Measurements from ENCODE around the gene IGF1R.
A peak's percentile ranks its signal among the peaks of the same experiment; 100 is the strongest.

Gene IGF1R

DNA sequence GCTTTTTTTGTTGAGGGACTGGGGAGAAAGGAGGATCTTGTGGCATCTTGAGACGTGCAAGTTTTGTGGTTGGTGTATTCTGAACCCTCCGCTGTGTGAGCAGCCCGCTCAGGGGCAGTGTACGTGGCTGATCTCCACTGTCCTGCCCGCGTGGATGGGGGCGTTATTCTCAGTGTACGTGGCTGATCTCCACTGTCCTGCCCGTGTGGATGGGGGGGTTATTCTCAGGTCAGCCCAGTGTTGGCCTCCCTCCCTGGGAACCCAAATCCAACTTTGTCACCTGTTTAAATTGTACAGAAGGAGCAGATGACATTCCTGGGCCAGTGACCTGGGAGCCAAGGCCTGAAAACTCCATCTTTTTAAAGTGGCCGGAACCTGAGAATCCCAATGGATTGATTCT is 275.2 kb downstream of the IGF1R start:
- DNase-seq = no peak

GRCh38 chr15:98924401-98925049 is 276.2 kb downstream of the IGF1R start:
- no peak for DNase-seq

DNA sequence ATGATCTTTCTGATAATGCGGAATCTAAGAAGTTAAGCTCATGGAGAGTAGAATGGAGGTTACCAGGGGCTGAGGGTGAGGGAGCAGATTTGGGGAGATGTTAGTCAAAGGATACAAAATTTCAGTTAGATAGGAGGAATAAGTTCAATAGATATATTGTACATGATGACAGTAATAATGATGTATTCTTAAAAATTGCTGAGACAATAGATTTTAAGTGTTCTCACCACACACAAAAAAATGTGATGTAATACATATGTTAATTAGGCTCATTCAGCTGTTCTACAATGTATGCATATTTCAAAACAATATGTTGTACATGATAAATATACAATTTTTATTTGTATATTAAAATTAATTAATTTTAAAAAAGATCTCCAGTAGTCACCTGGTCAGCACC is 277.9 kb downstream of the IGF1R start:
- no peak for DNase-seq

DNA sequence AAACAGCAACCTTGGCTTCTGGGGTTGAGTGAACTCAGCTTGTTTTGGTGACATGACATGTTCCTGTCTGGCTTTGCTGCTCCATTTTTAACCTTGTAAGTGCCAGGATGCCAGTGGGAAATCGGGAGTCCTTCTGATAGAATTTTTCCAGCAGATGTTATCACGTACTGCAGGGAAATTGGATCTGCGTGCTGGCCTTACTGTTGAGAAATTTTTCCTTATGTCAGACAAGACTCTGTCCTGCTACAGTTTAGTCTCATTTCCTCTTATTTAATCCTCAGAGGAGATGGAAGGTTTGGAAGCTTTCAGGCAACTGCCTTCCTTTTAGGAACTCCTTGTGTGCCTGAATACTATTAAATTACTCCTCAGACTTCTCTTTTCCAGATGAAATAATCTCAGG is 278.7 kb downstream of the IGF1R start:
- no peak for DNase-seq

DNA sequence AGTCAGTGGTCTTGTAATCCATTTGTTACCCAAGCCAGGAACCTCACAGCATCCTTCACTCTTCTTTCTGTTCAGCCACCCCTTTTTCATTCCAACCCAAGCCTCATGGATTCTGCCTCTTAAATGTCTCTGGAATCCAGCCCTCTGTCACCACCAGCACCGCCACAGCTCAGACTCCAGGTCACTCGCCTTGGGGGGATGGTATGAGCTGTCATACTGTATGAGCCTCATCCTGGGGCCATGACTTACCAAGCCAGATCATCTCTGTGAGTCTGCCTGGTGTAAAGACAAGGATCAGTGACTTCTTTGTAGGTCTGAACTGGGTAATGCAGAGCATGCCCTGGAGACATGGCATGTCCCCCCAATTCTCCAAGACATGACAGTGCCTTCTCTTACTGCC is 279.7 kb downstream of the IGF1R start:
- no peak for DNase-seq

GRCh38 chr15:98930576-98930975 is 282.2 kb downstream of the IGF1R start:
- no peak for DNase-seq

DNA sequence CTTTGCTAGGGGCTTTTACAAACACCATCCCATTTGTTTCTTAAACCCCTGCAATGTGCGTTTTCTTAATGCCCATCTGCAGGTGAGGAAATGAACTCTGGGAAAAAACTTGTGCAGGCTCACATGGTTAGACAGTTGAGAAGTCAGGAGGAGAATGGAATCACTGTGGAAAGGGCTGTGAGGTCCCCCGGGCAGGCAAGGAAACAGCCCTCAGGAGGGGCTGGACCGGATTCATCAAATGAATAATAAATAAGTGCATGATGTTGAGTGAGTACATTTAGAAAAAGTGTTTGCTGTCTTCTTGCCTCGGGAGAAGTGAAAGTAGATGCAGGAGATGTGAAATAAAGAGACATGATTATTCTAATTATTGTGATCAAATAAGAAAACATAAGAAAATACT is 282.7 kb downstream of the IGF1R start:
- no peak for DNase-seq

DNA sequence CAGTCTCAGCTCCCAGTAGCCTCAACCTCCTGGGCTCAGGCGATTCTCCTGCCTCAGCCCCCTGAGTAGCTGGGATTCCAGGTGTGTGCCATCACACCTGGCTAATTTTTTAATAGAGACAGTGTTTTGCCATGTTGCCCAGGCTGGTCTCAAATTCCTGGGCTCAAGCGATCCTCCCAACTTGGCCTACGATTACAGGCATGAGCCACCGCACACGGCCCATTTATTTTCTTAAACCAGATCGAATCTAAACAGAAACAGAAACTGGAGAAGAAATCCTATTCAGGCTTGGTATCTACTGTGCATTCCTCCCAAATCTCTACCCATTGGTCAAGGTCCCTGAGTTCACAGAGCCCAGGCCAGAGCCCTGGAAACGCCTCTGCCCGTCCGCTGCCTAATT is 285.1 kb downstream of the IGF1R start:
- no peak for DNase-seq

DNA sequence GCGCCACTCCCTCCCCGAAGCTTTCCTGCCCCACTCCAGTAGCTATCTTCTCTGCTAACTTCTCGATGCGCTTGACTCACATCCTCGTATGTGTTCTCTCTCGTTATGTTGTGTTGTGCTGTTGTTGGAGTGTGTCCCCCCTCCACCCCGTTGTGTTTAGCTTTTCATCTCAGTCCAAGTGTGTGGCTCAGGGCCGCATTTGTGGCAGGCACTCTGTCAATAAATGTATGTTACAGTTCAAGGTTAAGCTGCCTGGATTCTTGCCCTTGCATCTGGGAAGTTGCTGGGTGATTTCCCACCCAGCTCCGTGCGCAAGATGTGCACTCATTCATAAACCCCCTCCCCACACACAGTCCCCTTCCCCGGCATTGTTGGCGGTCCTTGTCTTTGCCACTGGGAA is 287.4 kb downstream of the IGF1R start:
- no peak for DNase-seq

- DNase-seq = no peak
Measured at GRCh38 chr15:98937413-98938104, 289.2 kb downstream of the IGF1R start.

- no peak for DNase-seq
Measured at GRCh38 chr15:98938105-98938417, 289.7 kb downstream of the IGF1R start.

GRCh38 chr15:98938799-98939198 is 290.5 kb downstream of the IGF1R start:
- DNase-seq = no peak

- no peak for DNase-seq
Measured at GRCh38 chr15:98939311-98940080, 291.2 kb downstream of the IGF1R start.

DNA sequence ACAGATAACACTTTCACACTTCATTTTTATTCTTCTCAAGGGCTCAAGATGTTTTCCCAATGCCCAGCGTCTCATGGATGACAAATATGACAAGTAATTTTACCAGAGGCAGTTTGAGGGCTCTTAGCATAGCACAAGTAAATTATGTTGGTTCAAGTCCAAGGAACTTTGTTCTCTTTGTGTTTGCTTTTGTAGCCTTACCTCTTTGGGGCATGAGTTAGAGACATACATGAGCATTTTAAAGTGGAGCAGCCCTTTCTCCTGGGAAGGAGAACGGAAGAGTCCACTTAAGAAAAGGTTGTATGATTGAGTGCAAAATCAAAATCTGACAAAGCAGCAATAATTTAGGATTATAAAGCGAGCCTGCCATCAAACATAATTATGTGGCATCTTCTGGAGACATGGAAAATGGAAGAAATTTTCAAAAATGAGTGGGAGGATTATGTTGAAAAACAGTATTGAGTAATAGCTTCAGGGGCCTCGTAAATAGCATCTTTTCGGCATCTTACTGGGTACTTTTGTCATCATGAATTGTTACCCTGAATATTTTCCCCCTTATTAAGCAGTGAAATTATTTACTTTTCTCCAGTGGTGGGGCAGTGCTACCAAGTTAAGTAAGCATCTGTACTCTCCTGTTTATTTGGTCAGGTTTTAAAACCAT is 293.4 kb downstream of the IGF1R start:
- peak; percentile 12 for DNase-seq

DNA sequence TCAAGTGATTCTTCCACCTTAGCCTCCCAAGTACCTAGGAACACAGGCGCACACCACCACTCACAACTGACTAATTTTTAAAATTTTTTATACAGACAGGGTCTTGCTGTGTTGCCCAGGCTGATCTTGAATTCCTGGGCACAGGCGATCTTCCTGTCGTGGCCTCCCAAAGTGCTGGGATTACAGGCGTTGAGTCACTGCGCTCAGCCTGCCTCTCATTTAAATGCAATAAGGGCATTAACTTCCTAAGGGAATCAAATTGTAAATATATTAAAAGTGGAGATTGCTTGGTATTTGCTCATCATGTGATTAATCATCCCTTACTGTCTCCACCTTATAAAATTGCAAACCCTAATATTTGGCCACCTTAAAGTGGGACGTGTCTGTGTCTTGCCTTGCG is 294.1 kb downstream of the IGF1R start:
- DNase-seq = peak; percentile 12

- no peak for DNase-seq
Measured at GRCh38 chr15:98943051-98943508, 294.7 kb downstream of the IGF1R start.

GRCh38 chr15:98943601-98944151 is 295.3 kb downstream of the IGF1R start:
- DNase-seq = no peak

DNA sequence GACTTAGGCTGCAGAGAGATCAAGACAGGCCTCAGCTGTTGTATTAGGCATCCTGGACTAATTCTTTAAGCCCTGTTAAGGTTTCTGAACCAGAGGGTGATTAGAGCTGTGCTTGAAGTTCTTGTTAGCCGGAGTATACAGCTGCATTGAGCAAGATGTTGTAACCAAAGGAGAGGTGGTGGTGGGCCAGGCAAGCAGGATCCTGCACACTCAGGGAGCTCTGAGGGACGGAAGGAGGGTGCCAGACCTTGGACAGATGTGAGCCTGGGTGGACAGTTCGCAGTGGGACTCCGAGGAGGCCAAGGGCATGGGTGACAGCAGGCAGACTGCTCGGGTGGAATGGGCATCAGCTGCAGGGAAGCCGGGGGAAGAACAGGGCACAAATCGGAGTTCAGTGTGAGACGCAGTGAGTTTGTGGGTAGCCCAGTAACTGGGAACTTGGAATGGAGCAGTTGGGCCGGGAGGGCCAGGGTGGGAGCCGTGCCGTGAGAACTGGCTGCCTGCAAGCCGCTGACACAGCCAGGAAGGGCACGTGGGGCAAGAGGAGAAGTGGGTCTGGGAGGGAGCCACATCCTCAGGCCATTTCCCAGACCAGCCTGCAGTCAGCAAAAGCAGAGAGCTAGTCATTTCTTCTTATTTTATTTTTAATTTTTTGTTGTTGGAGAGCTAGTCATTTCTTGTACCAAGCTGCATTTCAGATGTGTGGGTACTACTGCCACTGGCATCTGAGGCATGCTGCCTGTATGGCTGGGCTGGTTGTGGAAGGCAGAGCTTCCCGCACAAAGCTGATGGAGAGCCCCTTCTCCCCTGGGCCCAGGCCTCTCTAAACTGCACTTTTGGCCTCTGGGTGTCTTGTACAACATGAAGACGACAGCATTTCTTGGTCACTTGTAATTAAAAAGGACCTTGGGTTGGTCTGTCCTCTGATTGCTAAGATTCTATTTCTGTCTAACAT is 298.2 kb downstream of the IGF1R start:
- peak; percentile 11 for DNase-seq

DNA sequence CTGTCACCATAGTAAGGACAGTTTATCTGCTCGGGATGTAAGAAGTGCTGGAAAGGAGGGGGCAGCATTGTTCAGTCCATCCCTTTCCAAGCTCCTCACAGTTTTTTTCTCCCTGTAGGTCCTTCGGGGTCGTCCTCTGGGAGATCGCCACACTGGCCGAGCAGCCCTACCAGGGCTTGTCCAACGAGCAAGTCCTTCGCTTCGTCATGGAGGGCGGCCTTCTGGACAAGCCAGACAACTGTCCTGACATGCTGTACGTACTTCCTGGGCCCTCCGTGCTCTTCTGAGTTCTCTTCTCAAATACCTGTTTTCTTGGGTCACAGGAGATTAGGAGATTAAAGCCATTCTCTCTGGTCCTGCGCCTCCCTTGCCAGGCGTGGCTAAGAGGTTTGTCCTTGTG is 300.1 kb downstream of the IGF1R start:
- no peak for DNase-seq

DNA sequence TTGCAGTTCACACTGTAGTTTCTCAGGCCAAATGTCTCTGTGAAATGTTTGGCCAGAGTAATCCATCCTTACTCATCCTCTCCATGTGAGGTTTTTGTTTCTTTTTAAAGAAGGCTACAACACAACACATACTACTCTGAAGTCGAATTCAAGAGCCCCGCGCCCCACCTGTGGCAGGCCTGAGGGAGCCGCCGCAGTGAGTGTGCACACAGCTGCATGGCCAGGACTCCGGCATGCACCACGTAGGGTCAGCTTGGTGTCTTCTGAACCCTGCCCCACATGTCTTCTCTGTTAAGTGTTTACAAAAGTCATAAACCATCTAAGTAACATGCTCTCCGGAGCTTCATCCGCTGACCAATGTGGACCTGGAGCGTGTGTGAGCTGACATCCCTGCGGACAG is 300.6 kb downstream of the IGF1R start:
- no peak for DNase-seq

DNA sequence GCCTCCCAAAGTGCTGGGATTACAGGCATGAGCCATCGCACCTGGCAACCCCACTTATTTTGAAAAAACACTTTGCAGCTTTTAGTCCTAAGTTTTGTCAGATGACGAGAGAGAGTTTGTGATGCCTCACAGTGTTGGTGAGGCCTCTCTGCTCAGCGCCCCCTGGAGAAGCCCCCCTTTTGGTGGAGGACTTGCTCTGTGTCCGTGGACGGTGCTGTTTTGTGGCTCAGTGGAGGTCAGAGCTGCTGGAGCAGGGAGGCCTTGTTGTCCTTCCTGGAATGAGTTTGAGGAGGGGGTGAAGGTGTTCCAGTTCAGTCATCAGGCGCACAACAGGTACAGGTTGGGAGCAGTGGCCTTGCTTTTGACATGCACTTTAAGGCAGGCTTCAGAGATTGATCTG is 301.3 kb downstream of the IGF1R start:
- DNase-seq = no peak

DNA sequence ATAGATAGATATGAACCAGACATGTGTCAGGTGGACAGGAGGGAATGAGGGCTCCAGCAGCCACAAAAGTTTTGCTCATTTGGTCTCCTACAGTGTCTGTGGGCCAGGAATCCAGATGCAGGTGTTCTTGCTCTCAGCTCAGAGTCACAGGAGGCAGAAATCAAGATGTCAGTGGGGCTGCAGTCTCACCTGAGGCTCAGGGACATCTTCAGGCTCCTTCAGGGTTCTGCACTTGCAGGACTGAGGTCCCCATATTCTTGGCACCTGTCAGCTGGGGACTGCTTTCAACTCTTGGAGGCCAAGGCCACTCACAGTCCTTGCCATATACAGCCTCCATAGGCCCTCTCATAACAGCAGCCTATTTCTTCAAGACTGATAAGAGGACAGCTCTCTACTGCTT is 301.9 kb downstream of the IGF1R start:
- DNase-seq = no peak
